Activated CD4-positive, alpha-beta T cell treated with anti-CD3 and anti-CD28 coated beads, Interleukin-2, amount 10 ng/mL, durations not matched to agents 24 days and 14 days (primary cell): ENCODE results near the gene PAFAH2. TPM values are rescaled to one million over a fixed set of nuclear protein-coding genes. Genes with fewer than 3 reads are reported as not detected.

Experiments
- DNase-seq: peaks from one replicate; pipeline ENCODE4 v3.0.0; 2022
- H3K27ac Mint-ChIP-seq: one replicate; pipeline ENCODE4 v1.8.0; 2022; ENCODE audit warnings: mild to moderate bottlenecking, mixed read lengths
- H3K27me3 Mint-ChIP-seq: one replicate; pipeline ENCODE4 v1.8.0; 2022; ENCODE audit warnings: mixed read lengths
- H3K36me3 Mint-ChIP-seq: one replicate; pipeline ENCODE4 v1.8.0; 2022; ENCODE audit warnings: low read depth, mild to moderate bottlenecking, mixed read lengths
- H3K4me1 Mint-ChIP-seq: one replicate; pipeline ENCODE4 v1.8.0; 2021; ENCODE audit warnings: mixed read lengths
- H3K4me3 Mint-ChIP-seq: one replicate; pipeline ENCODE4 v1.8.0; 2022; ENCODE audit warnings: mild to moderate bottlenecking, moderate library complexity, mixed read lengths
- H3K9me3 Mint-ChIP-seq: one replicate; pipeline ENCODE4 v1.8.0; 2021; ENCODE audit warnings: mixed read lengths
- intact Hi-C: fragments of 100-400 bp; cut with micrococcal nuclease; formaldehyde crosslinking; loops from one replicate; pipeline ENCODE4 v1.15.1; 2023
- total RNA-seq: library from RNA; stranded (reverse); gene quantifications from 2 replicates; pipeline ENCODE4 v1.2.3, GENCODE V29; 2022

The PAFAH2 gene
- total RNA-seq, 1 donor from 2014 or later, result 6.8 TPM

- peaks cover 13% of the 10 kb centered on the region for H3K27me3 Mint-ChIP-seq
Observed at GRCh38 chr1:26036756-26037281, 39.0 kb upstream of the PAFAH2 start.

GRCh38 chr1:26035959-26036755 lies 38.3 kb upstream of the PAFAH2 start:
- peak; percentile 95 for DNase-seq
- Mint-ChIP-seq H3K4me1 (peaks cover 13% of the 10 kb centered on the region), H3K27me3 (peaks cover 13% of the 10 kb centered on the region), H3K36me3 (no peaks in the 10 kb centered on the region), H3K27ac (peak overlapping the region; percentile 63), H3K9me3 (no peaks in the 10 kb centered on the region), H3K4me3 (peak overlapping the region; percentile 91)
- intact Hi-C loops, result loop anchor here (1.0 to 5.0 kb wide), 5 partner anchors 37 to 196 kb away; partner anchors contain the start of genes CEP85, PAFAH2 and PDIK1L

More at GRCh38 chr1:26036756-26037281, 39.0 kb upstream of the PAFAH2 start:
- peaks cover 13% of the 10 kb centered on the region for H3K4me1 Mint-ChIP-seq
- H3K4me3 Mint-ChIP-seq, result no peak overlapping the region
- no peak overlapping the region for H3K27ac Mint-ChIP-seq
- intact Hi-C loops, result loop anchor here (1.0 to 5.0 kb wide), 4 partner anchors 75 to 195 kb away; partner anchors contain the start of genes CEP85 and PDIK1L
- no peaks in the 10 kb centered on the region for H3K36me3 Mint-ChIP-seq
- H3K9me3 Mint-ChIP-seq, result no peaks in the 10 kb centered on the region
- DNase-seq, result no peak

- Mint-ChIP-seq H3K27me3 (peaks cover 13% of the 10 kb centered on the region), H3K4me3 (peak overlapping the region; percentile 91), H3K36me3 (no peaks in the 10 kb centered on the region), H3K9me3 (no peaks in the 10 kb centered on the region), H3K4me1 (peaks cover 13% of the 10 kb centered on the region), H3K27ac (peak overlapping the region; percentile 63)
- intact Hi-C loops, result loop anchor here (2.0 to 5.0 kb wide), 3 partner anchors 37 to 197 kb away; partner anchors contain the start of genes CEP85, PAFAH2 and PDIK1L
- peak; percentile 98 for DNase-seq
Observed at GRCh38 chr1:26035203-26035958, 37.5 kb upstream of the PAFAH2 start.

GRCh38 chr1:26034504-26035202 lies 36.8 kb upstream of the PAFAH2 start:
- intact Hi-C loops, result loop anchor here (2.0 to 5.0 kb wide), 3 partner anchors 36 to 198 kb away; partner anchors contain the start of genes CEP85, PAFAH2 and PDIK1L
- peaks cover 13% of the 10 kb centered on the region for H3K27me3 Mint-ChIP-seq
- no peak overlapping the region for H3K27ac Mint-ChIP-seq
- DNase-seq, result no peak
- no peaks in the 10 kb centered on the region for H3K9me3 Mint-ChIP-seq
- H3K4me3 Mint-ChIP-seq, result peak overlapping the region; percentile 91
- no peaks in the 10 kb centered on the region for H3K36me3 Mint-ChIP-seq
- H3K4me1 Mint-ChIP-seq, result peaks cover 13% of the 10 kb centered on the region

GRCh38 chr1:26032656-26033357 lies 34.9 kb upstream of the PAFAH2 start:
- intact Hi-C loops, result no loop called here

GRCh38 chr1:26031611-26032220 lies 33.9 kb upstream of the PAFAH2 start:
- Mint-ChIP-seq H3K9me3 (no peaks in the 10 kb centered on the region), H3K36me3 (no peaks in the 10 kb centered on the region), H3K27ac (no peak overlapping the region), H3K27me3 (peaks cover 12% of the 10 kb centered on the region), H3K4me1 (peaks cover 17% of the 10 kb centered on the region), H3K4me3 (no peak overlapping the region)
- intact Hi-C loops, result no loop called here
- DNase-seq, result no peak

More at GRCh38 chr1:26032656-26033357, 34.9 kb upstream of the PAFAH2 start:
- H3K36me3 Mint-ChIP-seq, result no peaks in the 10 kb centered on the region
- peaks cover 12% of the 10 kb centered on the region for H3K27me3 Mint-ChIP-seq
- H3K4me3 Mint-ChIP-seq, result no peak overlapping the region
- no peaks in the 10 kb centered on the region for H3K9me3 Mint-ChIP-seq
- H3K27ac Mint-ChIP-seq, result no peak overlapping the region
- H3K4me1 Mint-ChIP-seq, result peaks cover 13% of the 10 kb centered on the region
- DNase-seq, result no peak

- peaks cover 15% of the 10 kb centered on the region for H3K4me1 Mint-ChIP-seq
- no peaks in the 10 kb centered on the region for H3K36me3 Mint-ChIP-seq
- peaks cover 10% of the 10 kb centered on the region for H3K27me3 Mint-ChIP-seq
- intact Hi-C loops, result no loop called here
- no peaks in the 10 kb centered on the region for H3K9me3 Mint-ChIP-seq
- no peak overlapping the region for H3K27ac Mint-ChIP-seq
- no peak overlapping the region for H3K4me3 Mint-ChIP-seq
- DNase-seq, result no peak
Observed at GRCh38 chr1:26031196-26031595, 33.3 kb upstream of the PAFAH2 start.

GRCh38 chr1:26029864-26030481 lies 32.1 kb upstream of the PAFAH2 start:
- H3K4me1 Mint-ChIP-seq, result peaks cover 11% of the 10 kb centered on the region
- no peak overlapping the region for H3K27ac Mint-ChIP-seq
- intact Hi-C loops, result no loop called here
- no peaks in the 10 kb centered on the region for H3K36me3 Mint-ChIP-seq
- H3K9me3 Mint-ChIP-seq, result no peaks in the 10 kb centered on the region
- H3K27me3 Mint-ChIP-seq, result peaks cover 10% of the 10 kb centered on the region
- DNase-seq, result no peak
- no peak overlapping the region for H3K4me3 Mint-ChIP-seq

GRCh38 chr1:26029054-26029863 lies 31.4 kb upstream of the PAFAH2 start:
- Mint-ChIP-seq H3K9me3 (no peaks in the 10 kb centered on the region), H3K4me1 (peaks cover 4% of the 10 kb centered on the region), H3K27me3 (peaks cover 6% of the 10 kb centered on the region), H3K36me3 (no peaks in the 10 kb centered on the region), H3K27ac (no peak overlapping the region), H3K4me3 (no peak overlapping the region)
- intact Hi-C loops, result no loop called here
- no peak for DNase-seq

- Mint-ChIP-seq H3K27ac (no peak overlapping the region), H3K9me3 (no peaks in the 10 kb centered on the region), H3K4me1 (peaks cover 4% of the 10 kb centered on the region), H3K36me3 (no peaks in the 10 kb centered on the region), H3K4me3 (no peak overlapping the region), H3K27me3 (peaks cover 2% of the 10 kb centered on the region)
- intact Hi-C loops, result no loop called here
- no peak for DNase-seq
Observed at GRCh38 chr1:26028490-26028980, 30.7 kb upstream of the PAFAH2 start.

- H3K36me3 Mint-ChIP-seq, result no peaks in the 10 kb centered on the region
- peaks cover 2% of the 10 kb centered on the region for H3K27me3 Mint-ChIP-seq
- intact Hi-C loops, result no loop called here
- peaks cover 4% of the 10 kb centered on the region for H3K4me1 Mint-ChIP-seq
- no peaks in the 10 kb centered on the region for H3K9me3 Mint-ChIP-seq
- no peak overlapping the region for H3K27ac Mint-ChIP-seq
- DNase-seq, result no peak
- H3K4me3 Mint-ChIP-seq, result no peak overlapping the region
Observed at GRCh38 chr1:26027716-26028489, 30.0 kb upstream of the PAFAH2 start.
